ENCODE results near the gene SMIM38.

Gene SMIM38

DNA sequence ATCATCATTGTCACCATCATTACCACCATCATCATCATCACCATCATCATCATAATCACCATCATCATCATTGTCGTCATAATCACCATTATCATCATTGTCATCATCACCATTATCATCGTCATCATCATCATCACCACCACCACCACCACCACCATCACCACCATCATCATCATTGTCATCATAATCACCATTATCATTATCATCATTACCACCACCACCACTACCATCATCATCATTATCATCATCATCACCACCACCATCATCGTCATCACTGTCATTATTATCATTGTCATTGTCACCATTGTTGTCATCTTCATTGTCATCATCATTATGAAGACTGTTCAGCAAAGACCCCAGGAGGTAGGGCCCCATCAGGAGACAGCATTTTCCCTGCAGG is 33.3 kb downstream of the SMIM38 start:
- no peak for DNase-seq

GRCh38 chr11:69190796-69191536 is 35.2 kb downstream of the SMIM38 start:
- no peak for DNase-seq

DNA sequence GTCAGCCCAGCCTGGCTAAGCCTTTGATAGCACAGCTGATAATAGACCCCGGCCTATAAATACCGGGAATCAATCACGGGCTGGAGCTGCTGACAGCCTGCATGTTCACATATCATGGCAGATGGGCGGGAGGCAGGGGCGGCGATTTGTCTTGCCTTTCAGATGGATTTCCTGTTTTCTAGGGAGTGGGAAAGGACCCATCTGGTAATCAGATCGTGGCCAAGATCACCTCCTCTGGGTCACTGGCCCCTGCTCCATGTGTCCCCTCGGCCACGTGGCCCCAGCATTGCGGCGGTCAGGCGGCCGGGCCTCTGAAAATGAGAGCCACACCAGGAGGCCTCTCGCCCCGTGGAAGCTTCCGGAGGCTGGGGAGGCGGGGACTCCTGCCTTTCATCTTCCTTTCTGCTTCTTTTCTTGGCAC is 36.6 kb downstream of the SMIM38 start:
- peak; percentile 1 for DNase-seq

- peak; percentile 17 for DNase-seq
Observed at GRCh38 chr11:69193151-69193550, 37.4 kb downstream of the SMIM38 start.

GRCh38 chr11:69193629-69194028 is 37.9 kb downstream of the SMIM38 start:
- no peak for DNase-seq

GRCh38 chr11:69194396-69194795 is 38.7 kb downstream of the SMIM38 start:
- no peak for DNase-seq

GRCh38 chr11:69194956-69195355 is 39.2 kb downstream of the SMIM38 start:
- DNase-seq = no peak

DNA sequence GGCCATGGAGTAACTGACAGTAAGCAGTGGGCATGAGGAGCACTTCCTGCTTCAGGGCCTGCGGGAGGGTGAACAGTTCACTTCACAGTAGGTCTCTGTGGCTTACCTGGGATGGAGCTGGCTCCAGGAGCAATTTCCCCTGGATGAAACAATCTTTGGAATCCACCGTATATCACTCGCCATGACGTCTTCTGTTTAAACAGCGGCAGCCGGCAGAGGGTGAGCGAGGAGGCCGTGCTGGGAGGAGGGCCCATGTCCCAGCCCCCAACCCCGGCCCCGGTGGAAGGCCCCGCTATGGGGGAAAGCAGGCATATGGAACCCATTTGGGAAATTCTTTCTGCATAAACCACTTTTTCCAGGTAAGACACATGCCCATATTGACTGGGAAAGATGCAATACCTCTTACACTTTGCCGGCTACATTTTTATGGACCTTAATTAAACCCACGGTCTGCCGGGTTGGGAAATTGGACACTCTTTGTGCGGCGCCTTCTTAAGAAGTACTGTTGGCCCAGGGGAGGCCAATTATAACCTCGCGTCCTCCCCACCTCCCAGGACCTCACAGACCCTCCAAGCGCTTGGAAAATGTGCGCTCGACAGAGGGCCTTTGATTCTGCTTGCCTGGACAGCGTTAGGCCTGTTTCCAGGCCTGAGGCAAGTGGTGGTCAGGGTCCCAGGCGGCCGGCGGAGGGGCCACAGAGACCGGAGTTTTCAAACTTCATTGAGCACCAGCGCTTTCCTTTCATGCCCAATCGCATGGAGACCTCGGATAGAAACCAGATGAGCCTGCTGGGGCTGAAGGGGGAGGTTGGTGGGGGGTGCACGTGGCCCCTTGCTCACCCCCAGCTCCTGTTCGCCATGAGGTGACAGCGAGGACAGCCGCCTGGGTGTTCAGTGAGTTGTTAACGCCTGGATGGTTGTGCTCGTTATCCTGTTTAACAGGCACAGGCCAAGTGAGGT is 40.4 kb downstream of the SMIM38 start:
- peak; percentile 62 for DNase-seq

DNA sequence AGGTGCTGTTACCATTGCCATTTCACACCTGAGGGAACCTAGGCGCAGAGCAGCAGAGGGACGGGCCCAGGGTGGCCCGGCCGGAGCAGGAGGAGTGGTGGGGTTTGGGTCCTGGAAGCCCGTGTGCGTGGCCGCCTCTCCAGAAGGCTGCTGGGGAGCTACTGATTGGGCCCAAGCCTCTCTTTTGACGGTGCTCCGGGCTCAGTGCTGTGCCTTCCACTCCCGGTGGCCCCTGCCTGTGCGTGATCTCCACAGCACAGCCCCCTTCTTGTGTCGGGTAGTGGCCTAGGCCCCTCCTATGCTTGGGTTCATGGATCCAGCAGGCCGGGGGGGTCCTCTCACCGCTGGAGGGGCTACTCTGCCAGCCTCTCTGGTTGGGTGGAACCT is 41.0 kb downstream of the SMIM38 start:
- no peak for DNase-seq

DNA sequence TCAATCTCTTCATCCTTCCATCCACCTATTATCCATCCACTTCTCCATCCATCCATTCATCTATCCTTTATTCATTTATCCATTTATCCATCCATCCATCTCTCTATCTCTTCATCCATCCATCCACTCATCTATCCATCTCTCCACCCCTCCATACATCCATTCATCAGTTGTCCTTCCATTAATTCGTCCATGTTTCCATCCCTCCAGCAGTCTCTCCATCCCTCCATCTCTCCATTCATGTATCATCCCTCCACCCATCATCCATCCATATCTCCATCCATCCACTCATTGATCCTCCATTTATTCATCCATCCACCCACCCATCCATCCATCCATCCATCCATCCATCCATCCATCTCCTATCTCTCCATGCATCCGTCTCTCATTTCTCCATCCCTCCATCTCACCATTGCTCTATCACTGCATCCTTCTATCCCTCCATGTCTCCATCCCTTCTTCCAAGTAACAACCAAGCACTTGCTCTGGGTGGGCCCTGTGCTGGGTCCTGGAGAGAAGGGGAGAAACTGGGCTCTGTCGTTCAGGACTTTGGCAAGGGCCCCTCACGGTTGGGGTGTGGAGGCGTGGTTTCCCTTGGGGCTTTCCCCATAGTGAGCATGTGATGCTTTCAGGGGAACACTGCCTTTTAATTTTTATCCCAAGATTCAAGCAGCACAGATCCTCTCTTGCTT is 43.3 kb downstream of the SMIM38 start:
- no peak for DNase-seq

GRCh38 chr11:69199583-69200315 is 44.0 kb downstream of the SMIM38 start:
- no peak for DNase-seq

- no peak for DNase-seq
Observed at GRCh38 chr11:69200331-69201065, 44.8 kb downstream of the SMIM38 start.

DNA sequence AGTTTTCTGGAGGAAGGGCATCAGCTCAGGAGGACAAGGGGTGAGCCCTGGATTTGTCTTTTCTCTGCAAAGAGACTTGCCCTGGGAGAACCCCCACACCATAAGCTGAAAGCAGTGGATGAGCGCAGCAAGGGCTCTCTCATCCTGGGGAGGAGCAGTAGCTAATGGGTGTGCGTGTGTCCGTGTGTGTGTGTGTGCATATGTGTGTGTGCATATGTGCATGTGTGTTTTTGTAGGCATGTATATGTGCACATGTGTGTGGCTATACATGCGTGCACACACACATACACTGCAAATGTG is 45.3 kb downstream of the SMIM38 start:
- no peak for DNase-seq

DNA sequence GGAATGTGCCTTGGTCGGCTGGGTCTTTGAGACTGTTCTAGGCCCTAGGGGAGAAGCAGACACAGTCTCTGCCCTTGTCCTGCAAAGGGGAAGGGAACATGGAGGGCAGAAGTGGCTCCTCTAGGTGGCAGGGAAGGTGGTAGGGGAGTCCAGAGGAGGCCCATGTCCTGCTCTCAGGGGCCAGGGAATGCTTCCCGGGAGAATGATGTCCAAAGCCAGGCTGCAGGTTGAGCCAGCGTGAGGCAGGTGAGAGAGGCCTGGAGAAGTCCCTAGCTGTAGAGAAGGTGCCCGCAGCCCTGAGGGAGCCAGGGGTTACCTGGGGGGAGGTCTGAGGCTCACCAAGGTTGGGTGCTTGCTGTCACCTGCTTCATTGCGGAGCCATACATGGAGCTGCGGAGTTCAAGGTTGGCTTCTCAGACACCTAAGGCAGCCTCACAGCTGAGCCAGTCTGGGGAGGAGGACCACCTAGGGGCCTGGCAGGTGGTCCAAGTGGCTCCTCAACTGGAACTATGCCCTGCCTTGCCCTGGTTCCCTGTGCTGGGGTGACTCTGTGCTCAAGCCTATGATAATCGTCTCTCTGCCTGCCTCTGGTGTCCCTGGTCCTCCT is 46.1 kb downstream of the SMIM38 start:
- no peak for DNase-seq

- DNase-seq = no peak
Observed at GRCh38 chr11:69202511-69203221, 46.9 kb downstream of the SMIM38 start.

DNA sequence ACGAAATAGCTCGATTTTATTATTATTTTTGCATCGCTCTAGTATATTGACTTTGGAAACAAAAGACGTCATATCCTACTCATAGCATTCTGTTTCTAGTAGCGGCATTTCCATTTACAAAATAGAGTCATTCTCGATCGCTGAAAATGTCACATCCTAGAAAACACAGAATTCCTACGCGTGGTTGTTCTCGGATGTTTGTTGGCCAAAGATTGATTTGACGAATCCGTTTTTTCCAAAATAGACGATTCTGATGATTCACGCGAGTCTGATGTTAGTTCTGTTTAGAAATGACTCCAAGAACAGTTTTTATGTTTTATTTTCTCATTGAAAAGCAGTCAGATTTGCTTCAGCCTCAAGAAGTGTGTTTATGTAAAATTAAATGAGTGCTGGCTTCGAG is 47.6 kb downstream of the SMIM38 start:
- DNase-seq = no peak

DNA sequence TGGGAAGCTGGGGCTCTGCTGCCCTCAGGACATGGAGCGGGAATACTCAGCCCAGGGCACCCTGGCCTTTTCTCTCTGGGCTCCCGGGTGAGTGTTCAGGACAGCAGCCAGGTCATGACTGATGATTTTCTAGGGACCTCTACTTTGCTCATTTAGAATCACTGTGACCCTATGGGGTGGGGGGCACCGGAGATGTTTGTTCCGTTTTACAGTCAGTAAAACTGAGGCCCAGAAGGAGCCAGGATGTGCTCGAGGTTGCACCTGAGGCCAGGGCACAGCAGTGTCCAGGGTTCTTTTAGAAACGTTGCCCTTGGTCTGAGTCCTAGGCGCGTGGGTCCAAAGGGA is 48.1 kb downstream of the SMIM38 start:
- no peak for DNase-seq

GRCh38 chr11:69204246-69204940 is 48.7 kb downstream of the SMIM38 start:
- no peak for DNase-seq

GRCh38 chr11:69204941-69205742 is 49.4 kb downstream of the SMIM38 start:
- no peak for DNase-seq
